K562 (cell line): ENCODE results near the gene GRB10. TPM values are rescaled to one million over a fixed set of nuclear protein-coding genes. Genes with fewer than 3 reads are reported as not detected.

Source experiments
- ARID1B ChIP-seq: fragments of 450-650 bp; IDR thresholded peaks from 2 replicates; pipeline ENCODE4 v1.6.1; 2016; ENCODE audit warnings: antibody characterized with exemption, mild to moderate bottlenecking, inconsistent platforms
- BHLHE40 ChIP-seq: IDR thresholded peaks from 2 replicates; pipeline ENCODE4 v1.6.1; 2011; ENCODE audit warnings: low read length, improper control_type of control experiment
- CBX8 ChIP-seq: fragments of 200-600 bp; sonication (generic); IDR thresholded peaks from 2 replicates; pipeline ENCODE4 v1.6.1; 2012; ENCODE audit warnings: borderline replicate concordance, mixed run types, low read depth, mild to moderate bottlenecking, moderate library complexity, mixed read lengths, low read length, control low read depth, inconsistent platforms; ENCODE audit not compliant: poor library complexity, severe bottlenecking; ENCODE audit errors: extremely low read depth
- CEBPG ChIP-seq, 3 experiments: fragments of 200-800 bp in 1 of 3; sonication (Bioruptor generic) in 1 of 3; sonication (generic) in 1 of 3; formaldehyde crosslinking in 1 of 3; IDR thresholded peaks in 2 of 3; conservative IDR thresholded peaks in 1 of 3; 2 replicates each; pipeline versions ENCODE4 v1.6.1 to v1.8.0; 2016 to 2022; ENCODE audit warnings: missing compliant biosample characterization in 2 of 3, missing genetic modification characterization in 2 of 3, mild to moderate bottlenecking in 1 of 3, missing genetic modification reagents in 1 of 3
- CHD2 ChIP-seq: IDR thresholded peaks from 2 replicates; pipeline ENCODE4 v1.6.1; 2011; ENCODE audit warnings: low read depth, low read length
- FOXK2 ChIP-seq, 2 experiments: fragments of 450-650 bp; IDR thresholded peaks in 1 of 2; conservative IDR thresholded peaks in 1 of 2; 2 replicates each; pipeline ENCODE4 v1.6.1; 2016; ENCODE audit warnings: low read depth in 2 of 2, mild to moderate bottlenecking in 1 of 2
- NR2F6 ChIP-seq: fragments of 450-650 bp; formaldehyde crosslinking; IDR thresholded peaks from 2 replicates; pipeline ENCODE4 v1.4.0; 2020; ENCODE audit warnings: mild to moderate bottlenecking
- TGIF2 ChIP-seq: sonication (generic); formaldehyde crosslinking; IDR thresholded peaks from 2 replicates; pipeline ENCODE4 v1.8.1; 2022; ENCODE audit warnings: mild to moderate bottlenecking, missing genetic modification reagents, moderate library complexity
- ZKSCAN1 ChIP-seq: fragments of 150-350 bp; IDR thresholded peaks from 2 replicates; pipeline ENCODE4 v1.6.1; 2016; ENCODE audit warnings: low read depth, low read length
- ZNF12 ChIP-seq: sonication (generic); formaldehyde crosslinking; IDR thresholded peaks from 2 replicates; pipeline ENCODE4 v1.4.0; 2020; ENCODE audit warnings: mild to moderate bottlenecking, missing genetic modification reagents
- ZNF165 ChIP-seq: fragments of 250-450 bp; sonication (Bioruptor Pico); IDR thresholded peaks from 2 replicates; pipeline ENCODE4 v1.4.0; 2020; ENCODE audit warnings: borderline replicate concordance
- ZNF431 ChIP-seq: sonication (generic); formaldehyde crosslinking; IDR thresholded peaks from 2 replicates; pipeline ENCODE4 v1.8.0; 2022; ENCODE audit warnings: mild to moderate bottlenecking, missing genetic modification reagents
- ZNF707 ChIP-seq: fragments of 250-450 bp; sonication (Bioruptor Pico); conservative IDR thresholded peaks from 2 replicates; pipeline ENCODE4 v1.8.0; 2022; ENCODE audit warnings: inconsistent platforms, mild to moderate bottlenecking, moderate library complexity
- polyA plus RNA-seq, 8 experiments: library from polyadenylated mRNA; depleted of rRNA in 4 of 8; stranded (reverse) in 5 of 8; unstranded in 3 of 8; fragments of >200 nt; fragmentation: Nextera tagmentation in 2 of 8; fragmentation: Illumina TruSeq in 1 of 8; extraction: Ambion mirVana in 2 of 8; extraction: Trizol in 1 of 8; gene quantifications; 2 replicates each; pipeline versions ENCODE4 v1.2.1 to v1.2.3, GENCODE V29; 2011 to 2014; ENCODE audit warnings: inconsistent platforms in 1 of 8, missing spikeins in 1 of 8
- total RNA-seq, 7 experiments: library from RNA; depleted of rRNA in 6 of 7; stranded (reverse); fragments of >200 nt in 6 of 7; fragmentation: Illumina TruSeq in 2 of 7; extraction: Trizol in 2 of 7; gene quantifications; 2 replicates each; pipeline versions ENCODE4 v1.2.1 to v1.2.3, GENCODE V29; 2011 to 2021; ENCODE audit warnings: low replicate concordance in 1 of 7
- TF ChIP-seq, protein P1 (sequence below): IDR thresholded peaks from 2 replicates; pipeline ENCODE4 v1.6.1; 2014; ENCODE audit warnings: antibody characterized with exemption
- TF ChIP-seq, protein P2 (sequence below), 2 experiments: fragments of 150-350 bp in 1 of 2; IDR thresholded peaks; 2 replicates each; pipeline ENCODE4 v1.6.1; 2012 to 2016; ENCODE audit warnings: low read depth in 2 of 2, low read length in 2 of 2, mild to moderate bottlenecking in 1 of 2, moderate library complexity in 1 of 2
- TF ChIP-seq, protein P3 (sequence below): sonication (generic); formaldehyde crosslinking; IDR thresholded peaks from 2 replicates; pipeline ENCODE4 v1.8.0; 2022; ENCODE audit warnings: missing genetic modification reagents, mild to moderate bottlenecking, borderline replicate concordance
- TF ChIP-seq, protein P4 (sequence below): sonication (generic); formaldehyde crosslinking; IDR thresholded peaks from 2 replicates; pipeline ENCODE4 v1.8.0; 2022; ENCODE audit warnings: mild to moderate bottlenecking, low read depth, missing genetic modification reagents

The GRB10 gene
- total and polyA plus RNA-seq, 9 of the 15 experiments (the other 6 are each of a cell fraction or from before 2014, with no cell fraction given), result 8.9 to 88.5 (median 40.7) TPM

DNA sequence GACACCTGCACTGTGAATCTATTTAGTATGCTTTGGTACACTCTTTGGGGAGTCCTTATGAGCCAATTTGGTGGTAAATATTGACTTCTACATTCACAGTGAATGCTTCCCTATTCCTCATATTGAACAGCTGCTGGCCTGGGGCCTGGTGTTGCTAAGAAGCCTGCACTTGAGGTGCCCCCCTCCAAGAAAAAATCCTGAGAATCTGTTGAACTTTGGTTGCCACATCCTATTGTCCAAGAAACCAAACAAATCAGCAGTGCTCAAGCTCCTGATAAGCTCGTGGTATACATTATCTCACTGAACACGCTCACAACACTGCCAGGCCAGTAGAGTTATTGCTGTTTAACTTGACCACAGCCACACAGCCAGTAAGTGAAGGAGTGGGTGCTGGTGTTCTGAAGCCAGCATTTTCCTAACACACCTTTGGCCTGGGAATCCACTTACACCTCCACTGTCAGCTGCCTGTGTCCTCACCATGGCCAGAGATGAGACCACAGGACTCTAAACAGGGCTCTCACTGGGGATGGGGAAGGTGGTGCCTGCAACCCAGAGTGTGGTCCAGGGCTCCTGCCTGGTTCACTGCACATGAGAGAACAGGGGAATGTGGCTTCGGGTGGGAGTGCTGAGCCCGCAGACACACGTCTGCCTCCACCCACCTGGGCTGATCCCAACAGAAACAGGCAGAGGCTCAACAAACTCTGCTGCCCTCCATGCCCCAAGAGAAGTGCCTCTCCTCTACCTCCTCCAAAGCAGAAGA, 224.2 kb downstream of the GRB10 start (continued):
- TF ChIP-seq TGIF2 (CRISPR knock-in tag), result no peak
- TF ChIP-seq, protein P1, sequence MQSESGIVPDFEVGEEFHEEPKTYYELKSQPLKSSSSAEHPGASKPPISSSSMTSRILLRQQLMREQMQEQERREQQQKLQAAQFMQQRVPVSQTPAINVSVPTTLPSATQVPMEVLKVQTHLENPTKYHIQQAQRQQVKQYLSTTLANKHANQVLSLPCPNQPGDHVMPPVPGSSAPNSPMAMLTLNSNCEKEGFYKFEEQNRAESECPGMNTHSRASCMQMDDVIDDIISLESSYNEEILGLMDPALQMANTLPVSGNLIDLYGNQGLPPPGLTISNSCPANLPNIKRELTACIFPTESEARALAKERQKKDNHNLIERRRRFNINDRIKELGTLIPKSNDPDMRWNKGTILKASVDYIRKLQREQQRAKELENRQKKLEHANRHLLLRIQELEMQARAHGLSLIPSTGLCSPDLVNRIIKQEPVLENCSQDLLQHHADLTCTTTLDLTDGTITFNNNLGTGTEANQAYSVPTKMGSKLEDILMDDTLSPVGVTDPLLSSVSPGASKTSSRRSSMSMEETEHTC, result 0 out of 2 replicates have a peak, but pooled peaks have one; percentile 31
- no peak for TF ChIP-seq FOXK2 (conservative IDR thresholded peaks at IDR 0.05 in 1 of 2, IDR thresholded peaks at IDR 0.05 in 1 of 2; ENCODE audit: low read depth in 2 of 2)
- peak; percentile 96 for TF ChIP-seq ARID1B
- TF ChIP-seq ZNF165 (CRISPR knock-in tag), result no peak
- TF ChIP-seq ZKSCAN1, result no peak
- TF ChIP-seq CHD2, result no peak
- TF ChIP-seq, protein P2, sequence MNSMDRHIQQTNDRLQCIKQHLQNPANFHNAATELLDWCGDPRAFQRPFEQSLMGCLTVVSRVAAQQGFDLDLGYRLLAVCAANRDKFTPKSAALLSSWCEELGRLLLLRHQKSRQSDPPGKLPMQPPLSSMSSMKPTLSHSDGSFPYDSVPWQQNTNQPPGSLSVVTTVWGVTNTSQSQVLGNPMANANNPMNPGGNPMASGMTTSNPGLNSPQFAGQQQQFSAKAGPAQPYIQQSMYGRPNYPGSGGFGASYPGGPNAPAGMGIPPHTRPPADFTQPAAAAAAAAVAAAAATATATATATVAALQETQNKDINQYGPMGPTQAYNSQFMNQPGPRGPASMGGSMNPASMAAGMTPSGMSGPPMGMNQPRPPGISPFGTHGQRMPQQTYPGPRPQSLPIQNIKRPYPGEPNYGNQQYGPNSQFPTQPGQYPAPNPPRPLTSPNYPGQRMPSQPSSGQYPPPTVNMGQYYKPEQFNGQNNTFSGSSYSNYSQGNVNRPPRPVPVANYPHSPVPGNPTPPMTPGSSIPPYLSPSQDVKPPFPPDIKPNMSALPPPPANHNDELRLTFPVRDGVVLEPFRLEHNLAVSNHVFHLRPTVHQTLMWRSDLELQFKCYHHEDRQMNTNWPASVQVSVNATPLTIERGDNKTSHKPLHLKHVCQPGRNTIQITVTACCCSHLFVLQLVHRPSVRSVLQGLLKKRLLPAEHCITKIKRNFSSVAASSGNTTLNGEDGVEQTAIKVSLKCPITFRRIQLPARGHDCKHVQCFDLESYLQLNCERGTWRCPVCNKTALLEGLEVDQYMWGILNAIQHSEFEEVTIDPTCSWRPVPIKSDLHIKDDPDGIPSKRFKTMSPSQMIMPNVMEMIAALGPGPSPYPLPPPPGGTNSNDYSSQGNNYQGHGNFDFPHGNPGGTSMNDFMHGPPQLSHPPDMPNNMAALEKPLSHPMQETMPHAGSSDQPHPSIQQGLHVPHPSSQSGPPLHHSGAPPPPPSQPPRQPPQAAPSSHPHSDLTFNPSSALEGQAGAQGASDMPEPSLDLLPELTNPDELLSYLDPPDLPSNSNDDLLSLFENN (IDR thresholded peaks at IDR 0.05; ENCODE audit: low read depth in 2 of 2, low read length in 2 of 2), result peak in 1 of 2 experiments; percentile 91; a peak in 2 of 4 replicates
- peak; percentile 52; the same call in 1 of the 2 replicates for TF ChIP-seq CEBPG (CRISPR knock-in tag; IDR thresholded peaks at IDR 0.05)
- peak; percentile 74 to 76 for TF ChIP-seq CEBPG (tag; conservative IDR thresholded peaks at IDR 0.05 in 1 of 2, IDR thresholded peaks at IDR 0.05 in 1 of 2)
- no peak for TF ChIP-seq ZNF707 (CRISPR knock-in tag)
- TF ChIP-seq, protein P3, sequence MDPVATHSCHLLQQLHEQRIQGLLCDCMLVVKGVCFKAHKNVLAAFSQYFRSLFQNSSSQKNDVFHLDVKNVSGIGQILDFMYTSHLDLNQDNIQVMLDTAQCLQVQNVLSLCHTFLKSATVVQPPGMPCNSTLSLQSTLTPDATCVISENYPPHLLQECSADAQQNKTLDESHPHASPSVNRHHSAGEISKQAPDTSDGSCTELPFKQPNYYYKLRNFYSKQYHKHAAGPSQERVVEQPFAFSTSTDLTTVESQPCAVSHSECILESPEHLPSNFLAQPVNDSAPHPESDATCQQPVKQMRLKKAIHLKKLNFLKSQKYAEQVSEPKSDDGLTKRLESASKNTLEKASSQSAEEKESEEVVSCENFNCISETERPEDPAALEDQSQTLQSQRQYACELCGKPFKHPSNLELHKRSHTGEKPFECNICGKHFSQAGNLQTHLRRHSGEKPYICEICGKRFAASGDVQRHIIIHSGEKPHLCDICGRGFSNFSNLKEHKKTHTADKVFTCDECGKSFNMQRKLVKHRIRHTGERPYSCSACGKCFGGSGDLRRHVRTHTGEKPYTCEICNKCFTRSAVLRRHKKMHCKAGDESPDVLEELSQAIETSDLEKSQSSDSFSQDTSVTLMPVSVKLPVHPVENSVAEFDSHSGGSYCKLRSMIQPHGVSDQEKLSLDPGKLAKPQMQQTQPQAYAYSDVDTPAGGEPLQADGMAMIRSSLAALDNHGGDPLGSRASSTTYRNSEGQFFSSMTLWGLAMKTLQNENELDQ (CRISPR knock-in tag), result no peak
- TF ChIP-seq CBX8, result no peak
- TF ChIP-seq, protein P4, sequence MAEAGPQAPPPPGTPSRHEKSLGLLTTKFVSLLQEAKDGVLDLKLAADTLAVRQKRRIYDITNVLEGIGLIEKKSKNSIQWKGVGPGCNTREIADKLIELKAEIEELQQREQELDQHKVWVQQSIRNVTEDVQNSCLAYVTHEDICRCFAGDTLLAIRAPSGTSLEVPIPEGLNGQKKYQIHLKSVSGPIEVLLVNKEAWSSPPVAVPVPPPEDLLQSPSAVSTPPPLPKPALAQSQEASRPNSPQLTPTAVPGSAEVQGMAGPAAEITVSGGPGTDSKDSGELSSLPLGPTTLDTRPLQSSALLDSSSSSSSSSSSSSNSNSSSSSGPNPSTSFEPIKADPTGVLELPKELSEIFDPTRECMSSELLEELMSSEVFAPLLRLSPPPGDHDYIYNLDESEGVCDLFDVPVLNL, result no peak
- peak; percentile 67; the same call in 1 of the 2 replicates for TF ChIP-seq BHLHE40
- no peak for TF ChIP-seq ZNF431 (CRISPR knock-in tag)
- no peak for TF ChIP-seq NR2F6 (CRISPR knock-in tag)
- no peak for TF ChIP-seq ZNF12 (CRISPR knock-in tag)
